IMR-90 (cell line): ENCODE measurements around the gene SV2B. TPM values are rescaled to one million over a fixed set of nuclear protein-coding genes. Genes with fewer than 3 reads are reported as not detected.

Experiments used
- ATAC-seq: fragments of 200-7000 bp; cut with Tn5 transposase; 2 replicates; pipeline ENCODE4 v1.9.1; 2020; ENCODE audit warnings: low read depth, mild to moderate bottlenecking, moderate library complexity
- BruUV-seq: library from RNA; stranded (reverse); fragments of 400-500 nt; replicated peaks from 2 replicates; lab custom pipeline; 2021; lab: Mats Ljungman, UMichigan
- CTCF ChIA-PET: fragments of 300-600 bp; formaldehyde crosslinking; extraction: SDS; loops from one replicate; lab custom pipeline; 2021; ENCODE audit warnings: antibody characterized with exemption; lab: Yijun Ruan, JAX
- POLR2A ChIA-PET: fragments of 300-600 bp; sonication (Branson Sonifier 250); formaldehyde crosslinking; loops from one replicate; lab custom pipeline; 2022; ENCODE audit warnings: antibody characterized with exemption; ENCODE audit not compliant: unreplicated experiment; lab: Charles Lee
- DNase-seq: peaks from one replicate; pipeline ENCODE4 v3.0.0; 2013
- H2AFZ ChIP-seq: replicated peaks from 2 replicates; pipeline ENCODE3; 2013; ENCODE audit warnings: low read length, mild to moderate bottlenecking; ENCODE audit not compliant: poor library complexity
- H2AK5ac ChIP-seq: 2 replicates; pipeline ENCODE4 v1.6.1; 2013; ENCODE audit warnings: low read depth, low read length, inconsistent platforms
- H2AK9ac ChIP-seq: replicated peaks from 2 replicates; pipeline ENCODE3; 2013; ENCODE audit warnings: mild to moderate bottlenecking, low read depth, low read length, moderate library complexity; ENCODE audit not compliant: poor library complexity
- H2BK120ac ChIP-seq: 2 replicates; pipeline ENCODE4 v1.6.1; 2013; ENCODE audit warnings: low read depth, low read length, inconsistent platforms
- H2BK15ac ChIP-seq: 3 replicates; pipeline ENCODE4 v1.6.1; 2013; ENCODE audit warnings: low read depth, low read length, inconsistent platforms
- H2BK20ac ChIP-seq: 2 replicates; pipeline ENCODE4 v1.6.1; 2013; ENCODE audit warnings: low read depth, mild to moderate bottlenecking, inconsistent platforms, low read length, moderate library complexity
- H2BK5ac ChIP-seq: 2 replicates; pipeline ENCODE4 v1.6.1; 2013; ENCODE audit warnings: mild to moderate bottlenecking, low read depth, low read length, inconsistent platforms; ENCODE audit not compliant: poor library complexity, severe bottlenecking
- H3K14ac ChIP-seq: replicated peaks from 2 replicates; pipeline ENCODE4 v1.6.1; 2013; ENCODE audit warnings: low read depth, low read length, inconsistent platforms
- H3K18ac ChIP-seq: 2 replicates; pipeline ENCODE4 v1.6.1; 2013; ENCODE audit warnings: low read depth, low read length, control low read depth
- H3K23ac ChIP-seq: 2 replicates; pipeline ENCODE4 v1.6.1; 2013; ENCODE audit warnings: low read depth, low read length, inconsistent platforms
- H3K27ac ChIP-seq: 2 replicates; pipeline ENCODE4 v1.5.1; 2013; ENCODE audit warnings: mild to moderate bottlenecking, control low read depth, low read length; ENCODE audit not compliant: insufficient read depth
- H3K27me3 ChIP-seq: 2 replicates; pipeline ENCODE4 v1.6.1; 2013; ENCODE audit warnings: low read length; ENCODE audit not compliant: control insufficient read depth, insufficient read depth
- H3K36me3 ChIP-seq: 2 replicates; pipeline ENCODE4 v1.6.1; 2013; ENCODE audit warnings: low read length, mixed read lengths; ENCODE audit not compliant: control insufficient read depth, insufficient read depth
- H3K4ac ChIP-seq: 2 replicates; pipeline ENCODE4 v1.6.1; 2013; ENCODE audit warnings: low read depth, low read length, inconsistent platforms
- H3K4me1 ChIP-seq: 2 replicates; pipeline ENCODE4 v1.6.1; 2013; ENCODE audit warnings: low read length, mixed read lengths; ENCODE audit not compliant: control insufficient read depth, insufficient read depth
- H3K4me2 ChIP-seq: 2 replicates; pipeline ENCODE4 v1.6.1; 2013; ENCODE audit warnings: low read depth, mild to moderate bottlenecking, control low read depth, low read length, moderate library complexity
- H3K4me3 ChIP-seq: 2 replicates; pipeline ENCODE4 v1.5.1; 2013; ENCODE audit warnings: low read depth, mild to moderate bottlenecking, control low read depth, low read length, moderate library complexity; ENCODE audit not compliant: insufficient read depth
- H3K56ac ChIP-seq: 2 replicates; pipeline ENCODE4 v1.6.1; 2013; ENCODE audit warnings: low read length, inconsistent platforms; ENCODE audit not compliant: insufficient read depth; ENCODE audit errors: extremely low read depth
- H3K79me1 ChIP-seq, 2 experiments: 2 replicates each; pipeline ENCODE4 v1.6.1; 2013; ENCODE audit warnings: low read length in 2 of 2, inconsistent platforms in 1 of 2, low read depth in 1 of 2
- H3K9ac ChIP-seq: 2 replicates; pipeline ENCODE4 v1.6.1; 2013; ENCODE audit warnings: low read depth, low read length, control low read depth
- H3K9me1 ChIP-seq: 2 replicates; pipeline ENCODE4 v1.6.1; 2013; ENCODE audit warnings: low read length, inconsistent platforms; ENCODE audit not compliant: insufficient read depth
- H3K9me3 ChIP-seq: 2 replicates; pipeline ENCODE4 v1.6.1; 2013; ENCODE audit warnings: low read length; ENCODE audit not compliant: control insufficient read depth, insufficient read depth
- H4K20me1 ChIP-seq: 2 replicates; pipeline ENCODE4 v1.6.1; 2013; ENCODE audit warnings: low read length, inconsistent platforms; ENCODE audit not compliant: insufficient read depth
- H4K5ac ChIP-seq: 2 replicates; pipeline ENCODE4 v1.6.1; 2013; ENCODE audit warnings: mild to moderate bottlenecking, low read depth, low read length, control low read depth
- H4K8ac ChIP-seq, 2 experiments: 2 replicates each; pipeline ENCODE4 v1.6.1; 2013; ENCODE audit warnings: low read depth in 2 of 2, low read length in 2 of 2, control low read depth in 1 of 2, inconsistent platforms in 1 of 2
- H4K91ac ChIP-seq: 2 replicates; pipeline ENCODE4 v1.6.1; 2013; ENCODE audit warnings: low read depth, low read length, inconsistent platforms; ENCODE audit not compliant: insufficient read depth
- RCOR1 ChIP-seq: IDR thresholded peaks from 2 replicates; pipeline ENCODE4 v1.6.1; 2012; ENCODE audit warnings: mild to moderate bottlenecking, low read length, improper control_type of control experiment; ENCODE audit not compliant: insufficient replicate concordance
- RFX5 ChIP-seq: IDR thresholded peaks from 2 replicates; pipeline ENCODE4 v1.8.0; 2012; ENCODE audit warnings: low read depth, mild to moderate bottlenecking, low read length, moderate library complexity
- SMC3 ChIP-seq: fragments of 150-350 bp; IDR thresholded peaks from 2 replicates; pipeline ENCODE4 v1.6.1; 2016; ENCODE audit warnings: low read depth, mild to moderate bottlenecking, antibody characterized with exemption, low read length, moderate library complexity
- WGBS, 2 experiments: methylation state at CpG; one replicate each; pipeline versions ENCODE4 v1.1.5 to v1.1.7; 2013; ENCODE audit warnings: missing lambda C conversion rate in 2 of 2; ENCODE audit not compliant: insufficient read length in 1 of 2; ENCODE audit errors: extremely low coverage in 2 of 2; 5-methylcytosine and 5-hydroxymethylcytosine counted together
- dilution Hi-C: fragments of 300-500 bp; cut with HindIII; formaldehyde crosslinking; loops from one replicate; pipeline ENCODE4 v1.14.3; 2018; ENCODE audit warnings: low sequenced_read_pairs; ENCODE audit not compliant: unreplicated experiment
- in situ Hi-C: fragments of 300-500 bp; cut with MboI; formaldehyde crosslinking; loops from 3 replicates; pipeline ENCODE4 v1.14.3; 2019; ENCODE audit warnings: low sequenced_read_pairs, inconsistent platforms, mixed read lengths
- intact Hi-C: fragments of 100-400 bp; cut with micrococcal nuclease; formaldehyde crosslinking; loops from 2 replicates; pipeline ENCODE4 v1.10.0; 2022
- polyA plus RNA-seq, 3 experiments: library from polyadenylated mRNA; depleted of rRNA; stranded (reverse); fragments of >200 nt; gene quantifications; 2 replicates each; pipeline ENCODE4 v1.2.3, GENCODE V29; 2012; ENCODE audit warnings: low replicate concordance in 1 of 3
- total RNA-seq: library from RNA; depleted of rRNA; stranded (reverse); fragments of >200 nt; gene quantifications from 2 replicates; pipeline ENCODE4 v1.2.3, GENCODE V29; 2012
- TF ChIP-seq, protein P1 (sequence below): fragments of 150-350 bp; IDR thresholded peaks from 2 replicates; pipeline ENCODE4 v1.6.1; 2016; ENCODE audit warnings: low read depth, mild to moderate bottlenecking, low read length, moderate library complexity, borderline replicate concordance

The SV2B gene
- total and polyA plus RNA-seq, 2 of the 4 experiments (the other 2 are of a cell fraction) = not detected

DNA sequence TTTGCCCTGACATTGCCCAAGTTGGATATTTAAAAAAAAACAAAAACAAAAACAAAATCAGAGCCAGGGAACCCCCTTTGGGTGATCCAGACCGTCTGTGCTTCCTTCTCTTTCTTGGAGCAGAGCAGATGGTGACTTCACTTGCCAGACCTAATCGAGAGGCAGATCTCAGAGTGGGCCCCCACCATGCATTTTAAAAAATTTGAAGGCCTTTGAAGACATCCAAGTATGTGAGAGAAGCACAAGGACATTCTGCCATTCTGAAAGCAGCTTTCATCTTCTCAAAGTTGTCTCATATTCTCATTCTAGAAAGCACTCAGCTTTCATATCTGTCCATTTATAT lies 93.3 kb downstream of the SV2B start:
- H3K36me3 ChIP-seq = no peaks in the 10 kb centered on the region
- H3K27ac ChIP-seq = no peak overlapping the region
- H3K23ac ChIP-seq = no peak overlapping the region
- intact Hi-C loops (no loop called here), in situ Hi-C loops (no loop called here), dilution Hi-C loops (no loop called here)
- no peak overlapping the region for H3K56ac ChIP-seq
- H3K79me1 ChIP-seq = no peaks in the 10 kb centered on the region
- ChIA-PET POLR2A (no interaction called here), CTCF (no interaction called here)
- H3K18ac ChIP-seq = no peak overlapping the region
- no TSS peak for BruUV-seq
- ATAC-seq (no peak), DNase-seq (no peak)
- H4K5ac ChIP-seq = no peak overlapping the region
- H3K4ac ChIP-seq = no peak overlapping the region
- no peak overlapping the region for H2BK5ac ChIP-seq
- no peak overlapping the region for H3K9ac ChIP-seq
- no peak overlapping the region for H4K91ac ChIP-seq
- no peak overlapping the region for H2BK20ac ChIP-seq
- no peak overlapping the region for H3K4me3 ChIP-seq
- no peaks in the 10 kb centered on the region for H4K20me1 ChIP-seq
- no peak overlapping the region for H3K4me2 ChIP-seq
- H2AFZ ChIP-seq = no peak overlapping the region
- no peak overlapping the region for H4K8ac ChIP-seq
- H3K4me1 ChIP-seq = no peaks in the 10 kb centered on the region
- WGBS, 2 experiments = no CpG with 5 or more reads among the region's 2 CpGs
- no peak overlapping the region for H3K14ac ChIP-seq
- H2BK15ac ChIP-seq = no peak overlapping the region
- no peaks in the 10 kb centered on the region for H3K27me3 ChIP-seq
- no peak for TF ChIP-seq SMC3
- TF ChIP-seq, protein P1, sequence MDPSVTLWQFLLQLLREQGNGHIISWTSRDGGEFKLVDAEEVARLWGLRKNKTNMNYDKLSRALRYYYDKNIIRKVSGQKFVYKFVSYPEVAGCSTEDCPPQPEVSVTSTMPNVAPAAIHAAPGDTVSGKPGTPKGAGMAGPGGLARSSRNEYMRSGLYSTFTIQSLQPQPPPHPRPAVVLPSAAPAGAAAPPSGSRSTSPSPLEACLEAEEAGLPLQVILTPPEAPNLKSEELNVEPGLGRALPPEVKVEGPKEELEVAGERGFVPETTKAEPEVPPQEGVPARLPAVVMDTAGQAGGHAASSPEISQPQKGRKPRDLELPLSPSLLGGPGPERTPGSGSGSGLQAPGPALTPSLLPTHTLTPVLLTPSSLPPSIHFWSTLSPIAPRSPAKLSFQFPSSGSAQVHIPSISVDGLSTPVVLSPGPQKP = no peak
- TF ChIP-seq RCOR1 = no peak
- TF ChIP-seq RFX5 = no peak
- H3K9me1 ChIP-seq = no peaks in the 10 kb centered on the region
- H2AK5ac ChIP-seq = no peak overlapping the region
- H2AK9ac ChIP-seq = no peak overlapping the region
- H2BK120ac ChIP-seq = no peak overlapping the region
- no peaks in the 10 kb centered on the region for H3K9me3 ChIP-seq
